ENCODE results near the gene GTF2IRD1.

- TF ChIP-seq CTCF (IDR thresholded peaks at IDR 0.05) (no peak), ATF2 (CRISPR knock-in tag; IDR thresholded peaks at IDR 0.05; ENCODE audit: borderline replicate concordance, low read depth) (no peak), MYBL2 (CRISPR knock-in tag; IDR thresholded peaks at IDR 0.05) (no peak), ATF3 (CRISPR knock-in tag; conservative IDR thresholded peaks at IDR 0.05) (no peak), AFF4 (CRISPR knock-in tag; IDR thresholded peaks at IDR 0.05; ENCODE audit: borderline replicate concordance) (no peak), IRF1 (CRISPR knock-in tag; IDR thresholded peaks at IDR 0.05) (no peak), USF2 (CRISPR knock-in tag; IDR thresholded peaks at IDR 0.05) (no peak), CREB1 (CRISPR knock-in tag; IDR thresholded peaks at IDR 0.05) (no peak), ZBTB21 (CRISPR knock-in tag; IDR thresholded peaks at IDR 0.05; ENCODE audit: borderline replicate concordance) (no peak), PRDM15 (CRISPR knock-in tag; IDR thresholded peaks at IDR 0.05) (no peak), MAX (CRISPR knock-in tag; IDR thresholded peaks at IDR 0.05) (no peak), FOXP4 (CRISPR knock-in tag; IDR thresholded peaks at IDR 0.05) (no peak), ARID4B (CRISPR knock-in tag; IDR thresholded peaks at IDR 0.05; ENCODE audit: borderline replicate concordance) (no peak), TCF7 (CRISPR knock-in tag; IDR thresholded peaks at IDR 0.05; ENCODE audit: low read depth) (no peak)
These were observed 62.5 kb downstream of the GTF2IRD1 start for GRCh38 chr7:74516214-74516613.
